CD14-positive monocyte (primary cell): ENCODE measurements around the gene LRTM2. TPM values are rescaled to one million over a fixed set of nuclear protein-coding genes. Genes with fewer than 3 reads are reported as not detected.

Experiments used
- DNase-seq, 3 donors: peaks; one replicate each; pipeline ENCODE4 v3.0.0-alpha.2; 2011 to 2022
- H2AFZ ChIP-seq: 2 replicates; pipeline ENCODE4 v1.6.0; 2012; ENCODE audit warnings: mild to moderate bottlenecking, low read depth, low read length, inconsistent platforms; ENCODE audit not compliant: insufficient read depth, poor library complexity, severe bottlenecking
- H3K27ac ChIP-seq, 2 donors: 1 replicate in 1 of 2; 2 replicates in 1 of 2; pipeline ENCODE4 v1.5.1; 2012 to 2013; ENCODE audit warnings: low read length in 2 of 2, control low read depth in 1 of 2, inconsistent platforms in 1 of 2, low read depth in 1 of 2, mild to moderate bottlenecking in 1 of 2
- H3K27me3 ChIP-seq, 2 donors: one replicate each; pipeline versions ENCODE4 v1.6.0 to v1.6.1; 2011 to 2013; ENCODE audit warnings: low read length in 2 of 2; ENCODE audit not compliant: control insufficient read depth in 2 of 2, insufficient read depth in 2 of 2
- H3K36me3 ChIP-seq, 2 donors: replicated peaks in 1 of 2; 1 replicate in 1 of 2; 2 replicates in 1 of 2; pipeline versions ENCODE4 v1.5.1 to v1.6.1; 2012 to 2013; ENCODE audit warnings: low read length in 2 of 2, control low read depth in 1 of 2, inconsistent platforms in 1 of 2, mild to moderate bottlenecking in 1 of 2; ENCODE audit not compliant: insufficient read depth in 2 of 2, control insufficient read depth in 1 of 2
- H3K4me1 ChIP-seq, 2 donors: 1 replicate in 1 of 2; 2 replicates in 1 of 2; pipeline versions ENCODE4 v1.5.1 to v1.6.1; 2012 to 2013; ENCODE audit warnings: low read length in 2 of 2, control low read depth in 1 of 2, inconsistent platforms in 1 of 2, mild to moderate bottlenecking in 1 of 2, moderate library complexity in 1 of 2; ENCODE audit not compliant: insufficient read depth in 2 of 2, control insufficient read depth in 1 of 2
- H3K4me2 ChIP-seq: replicated peaks from 2 replicates; pipeline ENCODE3; 2012; ENCODE audit warnings: low read length, moderate library complexity, mild to moderate bottlenecking; ENCODE audit not compliant: poor library complexity, severe bottlenecking; ENCODE audit errors: extremely low read depth
- H3K4me3 ChIP-seq, 3 experiments: fragments of 200-600 bp in 1 of 3; sonication (generic) in 1 of 3; replicated peaks in 1 of 3; 1 replicate in 2 of 3; 2 replicates in 1 of 3; pipeline ENCODE4 v1.5.1; 2011 to 2013; ENCODE audit warnings: low read length in 3 of 3, mild to moderate bottlenecking in 3 of 3, control low read depth in 2 of 3, low read depth in 2 of 3, inconsistent platforms in 1 of 3, moderate library complexity in 1 of 3
- H3K79me2 ChIP-seq: 2 replicates; pipeline ENCODE4 v1.6.0; 2012; ENCODE audit warnings: mild to moderate bottlenecking, control low read depth, inconsistent platforms, low read length, moderate library complexity; ENCODE audit not compliant: insufficient read depth
- H3K9ac ChIP-seq: 2 replicates; pipeline ENCODE4 v1.6.0; 2017; ENCODE audit warnings: low read length, mild to moderate bottlenecking; ENCODE audit not compliant: insufficient read depth, poor library complexity, severe bottlenecking
- H3K9me3 ChIP-seq, 2 donors: replicated peaks in 1 of 2; 1 replicate in 1 of 2; 2 replicates in 1 of 2; pipeline versions ENCODE4 v1.5.1 to v1.6.1; 2012 to 2013; ENCODE audit warnings: low read length in 2 of 2, control low read depth in 1 of 2; ENCODE audit not compliant: control insufficient read depth in 1 of 2, insufficient read depth in 1 of 2
- H4K20me1 ChIP-seq: 2 replicates; pipeline ENCODE4 v1.6.0; 2012; ENCODE audit warnings: mild to moderate bottlenecking, low read length, control low read depth, moderate library complexity; ENCODE audit not compliant: insufficient read depth
- H3K27ac Mint-ChIP-seq, 7 donors: one replicate each; pipeline ENCODE4 v1.8.0; 2020; ENCODE audit warnings: mild to moderate bottlenecking in 7 of 7, mixed read lengths in 7 of 7, moderate library complexity in 6 of 7, inconsistent platforms in 2 of 7
- H3K27me3 Mint-ChIP-seq, 3 donors: one replicate each; pipeline ENCODE4 v1.8.0; 2021 to 2022; ENCODE audit warnings: low read depth in 3 of 3, mild to moderate bottlenecking in 3 of 3, mixed read lengths in 3 of 3, moderate library complexity in 3 of 3, inconsistent platforms in 1 of 3
- H3K36me3 Mint-ChIP-seq, 2 donors: one replicate each; pipeline ENCODE4 v1.8.0; 2020; ENCODE audit warnings: mixed read lengths in 2 of 2, inconsistent platforms in 1 of 2, mild to moderate bottlenecking in 1 of 2
- H3K4me1 Mint-ChIP-seq: one replicate; pipeline ENCODE4 v1.8.0; 2020; ENCODE audit warnings: mild to moderate bottlenecking, mixed read lengths
- H3K4me3 Mint-ChIP-seq, 2 donors: one replicate each; pipeline ENCODE4 v1.8.0; 2020; ENCODE audit warnings: mild to moderate bottlenecking in 2 of 2, mixed read lengths in 2 of 2, moderate library complexity in 1 of 2
- H3K9me3 Mint-ChIP-seq, 7 donors: one replicate each; pipeline ENCODE4 v1.8.0; 2020 to 2022; ENCODE audit warnings: mixed read lengths in 7 of 7, mild to moderate bottlenecking in 6 of 7, moderate library complexity in 6 of 7, inconsistent platforms in 2 of 7
- WGBS: methylation state at CpG from one replicate; pipeline ENCODE4 v1.1.5; 2013; ENCODE audit warnings: missing lambda C conversion rate; ENCODE audit not compliant: insufficient coverage; 5-methylcytosine and 5-hydroxymethylcytosine counted together
- intact Hi-C, 2 donors: fragments of 100-400 bp; cut with micrococcal nuclease; formaldehyde crosslinking; loops; one replicate each; pipeline versions ENCODE4 v1.15.0 to v1.15.1; 2023
- polyA plus RNA-seq, 3 donors: library from polyadenylated mRNA; depleted of rRNA in 1 of 3; unstranded in 2 of 3; stranded (reverse) in 1 of 3; fragments of 300-500 nt in 2 of 3; fragments of >200 nt in 1 of 3; fragmentation: Illumina TruSeq in 2 of 3; gene quantifications; 1 replicate in 2 of 3; 2 replicates in 1 of 3; pipeline ENCODE4 v1.2.3, GENCODE V29; 2012 to 2021
- TF ChIP-seq, protein P1 (sequence below): fragments of 200-600 bp; IDR thresholded peaks from one replicate; pipeline ENCODE4 v1.8.0; 2022; ENCODE audit warnings: antibody characterized with exemption, mild to moderate bottlenecking

LRTM2 gene
- polyA plus RNA-seq, 3 donors, result not detected

DNA sequence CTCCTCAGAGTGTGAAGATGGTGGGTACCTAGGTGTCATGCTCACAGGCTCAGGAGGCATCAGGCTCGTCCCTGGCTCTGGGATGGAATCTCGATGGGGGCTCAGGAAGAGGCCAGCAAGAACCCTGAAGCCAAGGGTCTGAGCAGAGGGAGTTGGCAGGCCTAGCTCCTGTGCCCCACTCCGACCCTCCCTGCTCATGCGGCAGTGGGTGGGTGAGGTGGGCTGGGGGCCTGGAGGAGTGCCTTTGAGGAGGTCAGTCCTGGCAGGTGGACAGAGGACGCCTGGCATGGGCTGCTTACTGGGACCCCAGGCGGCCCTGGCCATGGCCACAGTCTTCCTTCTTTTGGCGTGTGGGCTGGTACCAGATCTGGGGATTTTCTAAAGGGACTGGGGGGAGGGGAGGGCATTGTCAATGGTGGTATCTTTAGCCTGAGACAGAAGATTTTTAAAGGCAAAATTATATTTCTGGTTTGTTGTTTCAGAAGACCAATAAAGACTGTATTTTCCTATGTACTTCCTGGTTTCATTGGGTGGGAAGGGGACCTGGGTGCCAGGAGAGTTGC lies 16.0 kb downstream of the LRTM2 start:
- TF ChIP-seq, protein P1, sequence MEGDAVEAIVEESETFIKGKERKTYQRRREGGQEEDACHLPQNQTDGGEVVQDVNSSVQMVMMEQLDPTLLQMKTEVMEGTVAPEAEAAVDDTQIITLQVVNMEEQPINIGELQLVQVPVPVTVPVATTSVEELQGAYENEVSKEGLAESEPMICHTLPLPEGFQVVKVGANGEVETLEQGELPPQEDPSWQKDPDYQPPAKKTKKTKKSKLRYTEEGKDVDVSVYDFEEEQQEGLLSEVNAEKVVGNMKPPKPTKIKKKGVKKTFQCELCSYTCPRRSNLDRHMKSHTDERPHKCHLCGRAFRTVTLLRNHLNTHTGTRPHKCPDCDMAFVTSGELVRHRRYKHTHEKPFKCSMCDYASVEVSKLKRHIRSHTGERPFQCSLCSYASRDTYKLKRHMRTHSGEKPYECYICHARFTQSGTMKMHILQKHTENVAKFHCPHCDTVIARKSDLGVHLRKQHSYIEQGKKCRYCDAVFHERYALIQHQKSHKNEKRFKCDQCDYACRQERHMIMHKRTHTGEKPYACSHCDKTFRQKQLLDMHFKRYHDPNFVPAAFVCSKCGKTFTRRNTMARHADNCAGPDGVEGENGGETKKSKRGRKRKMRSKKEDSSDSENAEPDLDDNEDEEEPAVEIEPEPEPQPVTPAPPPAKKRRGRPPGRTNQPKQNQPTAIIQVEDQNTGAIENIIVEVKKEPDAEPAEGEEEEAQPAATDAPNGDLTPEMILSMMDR, result no peak
- H3K4me3 Mint-ChIP-seq, result no peak overlapping the region
- H3K4me1 Mint-ChIP-seq, result peaks cover 15% of the 10 kb centered on the region
- Histone ChIP-seq H2AFZ (no peak overlapping the region), H3K4me2 (no peak overlapping the region), H3K9me3 (no peaks in the 10 kb centered on the region), H3K27ac (no peak overlapping the region), H3K4me1 (peaks cover 3 to 9% of the 10 kb centered on the region in 2 donors), H3K4me3 (no peak overlapping the region), H3K79me2 (no peaks in the 10 kb centered on the region), H4K20me1 (no peaks in the 10 kb centered on the region), H3K36me3 (no peaks in the 10 kb centered on the region), H3K27me3 (peaks cover under 1 to 13% of the 10 kb centered on the region in 2 donors), H3K9ac (no peak overlapping the region)
- no peak for DNase-seq
- no peaks in the 10 kb centered on the region for H3K36me3 Mint-ChIP-seq
- 84% methylated on average over 6 of the region's 7 CpGs for WGBS
- H3K27me3 Mint-ChIP-seq, result peaks cover 7 to 21% (median 20%) of the 10 kb centered on the region in 3 donors
- H3K27ac Mint-ChIP-seq, result peak overlapping the region in 1 of 7 donors; percentile 64
- intact Hi-C loops, result no loop called here
- peaks cover 0 to 2% (median 0%) of the 10 kb centered on the region in 7 donors for H3K9me3 Mint-ChIP-seq

- Histone ChIP-seq H3K27me3 (peaks cover 0 to 8% of the 10 kb centered on the region in 2 donors), H3K4me2 (no peak overlapping the region), H3K4me3 (no peak overlapping the region), H3K9me3 (no peaks in the 10 kb centered on the region), H3K36me3 (no peaks in the 10 kb centered on the region), H4K20me1 (no peaks in the 10 kb centered on the region), H3K79me2 (no peaks in the 10 kb centered on the region), H3K9ac (no peak overlapping the region), H2AFZ (no peak overlapping the region), H3K27ac (no peak overlapping the region), H3K4me1 (peaks cover 4 to 12% of the 10 kb centered on the region in 2 donors)
- 92% methylated on average over 15 of the region's 22 CpGs for WGBS
- intact Hi-C loops, result no loop called here
- no peak for DNase-seq
- peaks cover 0 to 2% (median 0%) of the 10 kb centered on the region in 7 donors for H3K9me3 Mint-ChIP-seq
- H3K4me3 Mint-ChIP-seq, result no peak overlapping the region
- TF ChIP-seq, protein P1, result no peak
- no peak overlapping the region for H3K27ac Mint-ChIP-seq
- peaks cover 6 to 15% (median 14%) of the 10 kb centered on the region in 3 donors for H3K27me3 Mint-ChIP-seq
- peaks cover 18% of the 10 kb centered on the region for H3K4me1 Mint-ChIP-seq
- no peaks in the 10 kb centered on the region for H3K36me3 Mint-ChIP-seq
These were observed 16.6 kb downstream of the LRTM2 start for GRCh38 chr12:1836854-1837421.
